Breast epithelium (tissue), 3 donors: Measurements from ENCODE around the gene OR51Q1.

ENCODE experiments used
- POLR2A ChIP-seq: fragments of 450-650 bp; IDR thresholded peaks from one replicate; pipeline ENCODE4 v1.6.1; 2016; ENCODE audit warnings: antibody characterized with exemption, mild to moderate bottlenecking, moderate library complexity
- POLR2AphosphoS5 ChIP-seq, 3 donors: sonication (generic); formaldehyde crosslinking; IDR thresholded peaks; one replicate each; pipeline ENCODE4 v1.6.1; 2017; ENCODE audit warnings: antibody characterized with exemption in 3 of 3
- TF ChIP-seq, protein P1 (sequence below), 3 donors: fragments of 450-650 bp; IDR thresholded peaks; one replicate each; pipeline ENCODE4 v1.5.1; 2016 to 2017; ENCODE audit warnings: antibody characterized with exemption in 3 of 3, mild to moderate bottlenecking in 3 of 3, moderate library complexity in 3 of 3

DNA sequence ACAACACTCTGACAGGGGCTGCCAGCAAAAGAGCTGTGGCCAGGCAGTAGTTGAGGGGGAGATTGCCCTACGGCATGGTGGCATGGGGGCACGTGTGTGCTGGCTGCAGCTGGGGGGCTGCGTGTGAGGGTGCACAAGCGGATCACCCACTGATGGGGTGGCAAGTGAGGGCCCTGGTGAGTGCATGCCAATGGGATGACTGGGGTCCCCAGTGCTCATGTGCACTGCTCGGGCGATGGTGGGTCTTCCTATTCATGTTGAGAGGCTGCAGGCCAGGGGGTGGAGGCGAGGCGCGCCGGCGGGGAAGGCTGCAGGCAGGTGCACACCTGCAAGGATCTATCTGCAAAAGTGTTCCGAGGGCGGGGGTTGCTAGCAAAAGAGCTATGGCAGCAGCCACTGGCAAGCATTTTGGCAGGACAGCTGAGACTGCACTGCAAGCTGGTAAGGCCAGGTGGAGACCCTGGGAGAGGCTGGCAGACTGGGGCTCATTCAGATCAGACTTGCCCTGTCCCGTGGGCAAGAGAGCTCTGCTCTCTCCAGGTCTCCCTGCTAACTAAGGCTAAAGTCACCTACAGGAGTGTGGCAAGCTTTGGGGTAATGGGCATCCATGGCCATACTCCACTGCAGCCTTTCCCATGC, 39.2 kb downstream of the OR51Q1 start:
- TF ChIP-seq POLR2A, result no peak
- TF ChIP-seq POLR2AphosphoS5 (IDR thresholded peaks at IDR 0.05), result no peak
- TF ChIP-seq, protein P1, sequence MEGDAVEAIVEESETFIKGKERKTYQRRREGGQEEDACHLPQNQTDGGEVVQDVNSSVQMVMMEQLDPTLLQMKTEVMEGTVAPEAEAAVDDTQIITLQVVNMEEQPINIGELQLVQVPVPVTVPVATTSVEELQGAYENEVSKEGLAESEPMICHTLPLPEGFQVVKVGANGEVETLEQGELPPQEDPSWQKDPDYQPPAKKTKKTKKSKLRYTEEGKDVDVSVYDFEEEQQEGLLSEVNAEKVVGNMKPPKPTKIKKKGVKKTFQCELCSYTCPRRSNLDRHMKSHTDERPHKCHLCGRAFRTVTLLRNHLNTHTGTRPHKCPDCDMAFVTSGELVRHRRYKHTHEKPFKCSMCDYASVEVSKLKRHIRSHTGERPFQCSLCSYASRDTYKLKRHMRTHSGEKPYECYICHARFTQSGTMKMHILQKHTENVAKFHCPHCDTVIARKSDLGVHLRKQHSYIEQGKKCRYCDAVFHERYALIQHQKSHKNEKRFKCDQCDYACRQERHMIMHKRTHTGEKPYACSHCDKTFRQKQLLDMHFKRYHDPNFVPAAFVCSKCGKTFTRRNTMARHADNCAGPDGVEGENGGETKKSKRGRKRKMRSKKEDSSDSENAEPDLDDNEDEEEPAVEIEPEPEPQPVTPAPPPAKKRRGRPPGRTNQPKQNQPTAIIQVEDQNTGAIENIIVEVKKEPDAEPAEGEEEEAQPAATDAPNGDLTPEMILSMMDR (IDR thresholded peaks at IDR 0.05), result no peak
